GM23338 (cell line): ENCODE measurements around the gene ERC2. TPM values are rescaled to one million over a fixed set of nuclear protein-coding genes. Genes with fewer than 3 reads are reported as not detected.

ENCODE experiments used
- ATAC-seq: fragments of 200-7000 bp; cut with Tn5 transposase; 3 replicates; pipeline ENCODE4 v1.9.1; 2020
- DNase-seq: peaks from one replicate; pipeline ENCODE4 v3.0.0-alpha.2; 2015; ENCODE audit warnings: low spot score
- H2AFZ ChIP-seq: fragments of 200-600 bp; sonication (generic); 2 replicates; pipeline ENCODE4 v1.8.0; 2016; ENCODE audit warnings: antibody characterized with exemption, mild to moderate bottlenecking, moderate library complexity
- H3F3A ChIP-seq: fragments of 200-600 bp; sonication (generic); replicated peaks from 2 replicates; pipeline ENCODE4 v1.8.0; 2017; ENCODE audit warnings: antibody characterized with exemption, mixed run types, low read depth
- H3K27ac ChIP-seq: fragments of 200-600 bp; sonication (generic); 2 replicates; pipeline ENCODE4 v1.6.1; 2016; ENCODE audit warnings: low read depth
- H3K27me3 ChIP-seq: fragments of 200-600 bp; sonication (generic); 2 replicates; pipeline ENCODE4 v1.8.0; 2016; ENCODE audit warnings: mild to moderate bottlenecking, mixed run types, moderate library complexity; ENCODE audit not compliant: insufficient read depth
- H3K36me3 ChIP-seq: fragments of 200-600 bp; sonication (generic); 2 replicates; pipeline ENCODE4 v1.8.0; 2016; ENCODE audit warnings: mild to moderate bottlenecking; ENCODE audit not compliant: insufficient read depth
- H3K4me1 ChIP-seq: fragments of 200-600 bp; sonication (generic); 2 replicates; pipeline ENCODE4 v1.8.0; 2016; ENCODE audit warnings: mild to moderate bottlenecking, moderate library complexity; ENCODE audit not compliant: insufficient read depth
- H3K4me2 ChIP-seq: fragments of 200-600 bp; sonication (generic); 2 replicates; pipeline ENCODE4 v1.7.1; 2017; ENCODE audit warnings: mixed run types
- H3K4me3 ChIP-seq: fragments of 200-600 bp; sonication (generic); 2 replicates; pipeline ENCODE4 v1.6.1; 2016; ENCODE audit warnings: mixed run types
- H3K79me2 ChIP-seq: fragments of 200-600 bp; sonication (generic); replicated peaks from 2 replicates; pipeline ENCODE4 v1.8.0; 2017; ENCODE audit warnings: mild to moderate bottlenecking; ENCODE audit not compliant: insufficient read depth
- H3K9me2 ChIP-seq: fragments of 200-600 bp; sonication (generic); 2 replicates; pipeline ENCODE4 v1.8.0; 2017; ENCODE audit not compliant: insufficient read depth
- H4K20me1 ChIP-seq: fragments of 200-600 bp; sonication (generic); replicated peaks from 2 replicates; pipeline ENCODE4 v1.8.0; 2017; ENCODE audit warnings: mild to moderate bottlenecking; ENCODE audit not compliant: insufficient read depth
- H3K27ac Mint-ChIP-seq: 2 replicates; pipeline ENCODE4 v1.8.0; 2020; ENCODE audit warnings: inconsistent platforms, mild to moderate bottlenecking, moderate library complexity, mixed read lengths
- H3K27me3 Mint-ChIP-seq: 3 replicates; pipeline ENCODE4 v1.8.0; 2022; ENCODE audit warnings: low read depth, mild to moderate bottlenecking, moderate library complexity, mixed read lengths, inconsistent platforms; ENCODE audit not compliant: insufficient read depth, poor library complexity
- H3K36me3 Mint-ChIP-seq: 3 replicates; pipeline ENCODE4 v1.8.0; 2021; ENCODE audit warnings: low read depth, mild to moderate bottlenecking, inconsistent platforms, moderate library complexity, mixed read lengths
- H3K4me1 Mint-ChIP-seq: 3 replicates; pipeline ENCODE4 v1.8.0; 2020; ENCODE audit warnings: mild to moderate bottlenecking, inconsistent platforms, mixed read lengths
- H3K4me3 Mint-ChIP-seq: 3 replicates; pipeline ENCODE4 v1.8.0; 2021; ENCODE audit warnings: moderate library complexity, mild to moderate bottlenecking, inconsistent platforms, mixed read lengths
- H3K9me3 Mint-ChIP-seq: 3 replicates; pipeline ENCODE4 v1.8.0; 2020; ENCODE audit warnings: moderate library complexity, mild to moderate bottlenecking, inconsistent platforms, mixed read lengths
- CREB1 ChIP-seq: fragments of 250-450 bp; sonication (Bioruptor Pico); IDR thresholded peaks from 2 replicates; pipeline ENCODE4 v1.5.0; 2020; ENCODE audit warnings: low read depth, mild to moderate bottlenecking, moderate library complexity
- EZH2 ChIP-seq: fragments of 200-600 bp; sonication (generic); IDR thresholded peaks from one replicate; pipeline ENCODE4 v1.8.0; 2017; ENCODE audit warnings: antibody characterized with exemption, mild to moderate bottlenecking, low read depth; ENCODE audit not compliant: unreplicated experiment
- EZH2phosphoT487 ChIP-seq: fragments of 200-600 bp; sonication (generic); IDR thresholded peaks from one replicate; pipeline ENCODE4 v1.8.1; 2018; ENCODE audit warnings: antibody characterized with exemption; ENCODE audit not compliant: unreplicated experiment
- JUNB ChIP-seq: IDR thresholded peaks from one replicate; pipeline ENCODE4 v1.6.1; 2016; ENCODE audit warnings: antibody characterized with exemption; ENCODE audit not compliant: unreplicated experiment
- NANOG ChIP-seq: IDR thresholded peaks from 2 replicates; pipeline ENCODE4 v1.6.1; 2016; ENCODE audit warnings: antibody characterized with exemption, borderline replicate concordance
- POLR2AphosphoS5 ChIP-seq: IDR thresholded peaks from 2 replicates; pipeline ENCODE4 v1.6.1; 2016; ENCODE audit warnings: antibody characterized with exemption, low read depth
- STAT1 ChIP-seq: IDR thresholded peaks from one replicate; pipeline ENCODE4 v1.6.1; 2016; ENCODE audit warnings: antibody characterized with exemption; ENCODE audit not compliant: unreplicated experiment
- ZNF114 ChIP-seq: fragments of 250-450 bp; sonication (Bioruptor Pico); IDR thresholded peaks from 2 replicates; pipeline ENCODE4 v1.5.0; 2020; ENCODE audit warnings: mild to moderate bottlenecking, moderate library complexity
- ZNF331 ChIP-seq: fragments of 250-450 bp; sonication (Bioruptor Pico); IDR thresholded peaks from 2 replicates; pipeline ENCODE4 v1.5.0; 2020; ENCODE audit warnings: low read depth, mild to moderate bottlenecking, moderate library complexity
- polyA plus RNA-seq: library from polyadenylated mRNA; unstranded; fragments of >200 nt; fragmentation: Nextera tagmentation; extraction: Ambion mirVana; gene quantifications from 2 replicates; pipeline ENCODE4 v1.2.1, GENCODE V29; 2016
- total RNA-seq: library from RNA; depleted of rRNA; stranded (reverse); fragments of >200 nt; shearing (Covaris generic); gene quantifications from 2 replicates; pipeline ENCODE4 v1.2.3, GENCODE V29; 2014
- TF ChIP-seq, protein P1 (sequence below): fragments of 250-450 bp; sonication (Bioruptor Pico); IDR thresholded peaks from 2 replicates; pipeline ENCODE4 v1.5.0; 2020; ENCODE audit warnings: mild to moderate bottlenecking, moderate library complexity
- TF ChIP-seq, protein P2 (sequence below), 2 experiments: fragments of 200-600 bp in 1 of 2; sonication (generic) in 1 of 2; conservative IDR thresholded peaks; 2 replicates each; pipeline versions ENCODE4 v1.5.1 to v1.6.1; 2016 to 2017; ENCODE audit warnings: antibody characterized with exemption in 2 of 2, low read depth in 2 of 2, mild to moderate bottlenecking in 2 of 2, moderate library complexity in 1 of 2
- TF ChIP-seq, protein P3 (sequence below): IDR thresholded peaks from one replicate; pipeline ENCODE4 v1.6.1; 2018; ENCODE audit warnings: antibody characterized with exemption; ENCODE audit not compliant: unreplicated experiment
- TF ChIP-seq, protein P4 (sequence below): IDR thresholded peaks from 2 replicates; pipeline ENCODE4 v1.6.1; 2016; ENCODE audit warnings: antibody characterized with exemption

The ERC2 gene
- total and polyA plus RNA-seq, 2 experiments from 2014 or later = 11.8 to 13.7 TPM

DNA sequence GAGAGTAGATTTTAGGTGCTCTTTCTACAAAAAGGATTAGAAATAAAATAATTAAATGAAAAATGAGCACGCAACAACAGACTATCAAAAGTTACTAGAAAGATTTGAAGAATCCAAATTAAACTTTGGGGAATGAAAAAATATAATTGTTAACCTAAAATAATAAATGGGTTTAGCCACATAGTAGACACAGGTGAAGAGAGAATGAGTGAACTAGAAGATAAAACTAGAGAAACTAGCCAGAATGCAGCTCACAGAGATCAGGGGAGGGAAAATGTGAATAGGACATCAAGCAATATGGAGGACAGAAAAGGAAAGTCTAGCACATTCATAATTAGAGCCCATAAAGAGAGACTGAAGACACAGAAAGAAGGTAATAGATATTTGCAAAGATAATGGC, 670.5 kb downstream of the ERC2 start:
- no peaks in the 10 kb centered on the region for H3K9me3 Mint-ChIP-seq
- H3K27ac Mint-ChIP-seq = no peak overlapping the region
- H3K27me3 ChIP-seq = no peaks in the 10 kb centered on the region
- no peak for DNase-seq
- no peaks in the 10 kb centered on the region for H3K79me2 ChIP-seq
- no peaks in the 10 kb centered on the region for H3K36me3 ChIP-seq
- H3K27me3 Mint-ChIP-seq = peaks cover 1% of the 10 kb centered on the region
- H3K4me3 Mint-ChIP-seq = no peak overlapping the region
- H3K9me2 ChIP-seq = peaks cover 3% of the 10 kb centered on the region; the same call in 1 of the 2 replicates
- no peak overlapping the region for H3K4me2 ChIP-seq
- no peak overlapping the region for H3K4me3 ChIP-seq
- no peaks in the 10 kb centered on the region for H3K4me1 ChIP-seq
- no peaks in the 10 kb centered on the region for H3F3A ChIP-seq
- 0 out of 2 replicates have a peak, but pooled peaks cover 3% of the 10 kb centered on the region for H4K20me1 ChIP-seq
- H3K36me3 Mint-ChIP-seq = no peaks in the 10 kb centered on the region
- ATAC-seq = no peak
- no peak for TF ChIP-seq ZNF331
- no peak for TF ChIP-seq CREB1
- TF ChIP-seq, protein P1, sequence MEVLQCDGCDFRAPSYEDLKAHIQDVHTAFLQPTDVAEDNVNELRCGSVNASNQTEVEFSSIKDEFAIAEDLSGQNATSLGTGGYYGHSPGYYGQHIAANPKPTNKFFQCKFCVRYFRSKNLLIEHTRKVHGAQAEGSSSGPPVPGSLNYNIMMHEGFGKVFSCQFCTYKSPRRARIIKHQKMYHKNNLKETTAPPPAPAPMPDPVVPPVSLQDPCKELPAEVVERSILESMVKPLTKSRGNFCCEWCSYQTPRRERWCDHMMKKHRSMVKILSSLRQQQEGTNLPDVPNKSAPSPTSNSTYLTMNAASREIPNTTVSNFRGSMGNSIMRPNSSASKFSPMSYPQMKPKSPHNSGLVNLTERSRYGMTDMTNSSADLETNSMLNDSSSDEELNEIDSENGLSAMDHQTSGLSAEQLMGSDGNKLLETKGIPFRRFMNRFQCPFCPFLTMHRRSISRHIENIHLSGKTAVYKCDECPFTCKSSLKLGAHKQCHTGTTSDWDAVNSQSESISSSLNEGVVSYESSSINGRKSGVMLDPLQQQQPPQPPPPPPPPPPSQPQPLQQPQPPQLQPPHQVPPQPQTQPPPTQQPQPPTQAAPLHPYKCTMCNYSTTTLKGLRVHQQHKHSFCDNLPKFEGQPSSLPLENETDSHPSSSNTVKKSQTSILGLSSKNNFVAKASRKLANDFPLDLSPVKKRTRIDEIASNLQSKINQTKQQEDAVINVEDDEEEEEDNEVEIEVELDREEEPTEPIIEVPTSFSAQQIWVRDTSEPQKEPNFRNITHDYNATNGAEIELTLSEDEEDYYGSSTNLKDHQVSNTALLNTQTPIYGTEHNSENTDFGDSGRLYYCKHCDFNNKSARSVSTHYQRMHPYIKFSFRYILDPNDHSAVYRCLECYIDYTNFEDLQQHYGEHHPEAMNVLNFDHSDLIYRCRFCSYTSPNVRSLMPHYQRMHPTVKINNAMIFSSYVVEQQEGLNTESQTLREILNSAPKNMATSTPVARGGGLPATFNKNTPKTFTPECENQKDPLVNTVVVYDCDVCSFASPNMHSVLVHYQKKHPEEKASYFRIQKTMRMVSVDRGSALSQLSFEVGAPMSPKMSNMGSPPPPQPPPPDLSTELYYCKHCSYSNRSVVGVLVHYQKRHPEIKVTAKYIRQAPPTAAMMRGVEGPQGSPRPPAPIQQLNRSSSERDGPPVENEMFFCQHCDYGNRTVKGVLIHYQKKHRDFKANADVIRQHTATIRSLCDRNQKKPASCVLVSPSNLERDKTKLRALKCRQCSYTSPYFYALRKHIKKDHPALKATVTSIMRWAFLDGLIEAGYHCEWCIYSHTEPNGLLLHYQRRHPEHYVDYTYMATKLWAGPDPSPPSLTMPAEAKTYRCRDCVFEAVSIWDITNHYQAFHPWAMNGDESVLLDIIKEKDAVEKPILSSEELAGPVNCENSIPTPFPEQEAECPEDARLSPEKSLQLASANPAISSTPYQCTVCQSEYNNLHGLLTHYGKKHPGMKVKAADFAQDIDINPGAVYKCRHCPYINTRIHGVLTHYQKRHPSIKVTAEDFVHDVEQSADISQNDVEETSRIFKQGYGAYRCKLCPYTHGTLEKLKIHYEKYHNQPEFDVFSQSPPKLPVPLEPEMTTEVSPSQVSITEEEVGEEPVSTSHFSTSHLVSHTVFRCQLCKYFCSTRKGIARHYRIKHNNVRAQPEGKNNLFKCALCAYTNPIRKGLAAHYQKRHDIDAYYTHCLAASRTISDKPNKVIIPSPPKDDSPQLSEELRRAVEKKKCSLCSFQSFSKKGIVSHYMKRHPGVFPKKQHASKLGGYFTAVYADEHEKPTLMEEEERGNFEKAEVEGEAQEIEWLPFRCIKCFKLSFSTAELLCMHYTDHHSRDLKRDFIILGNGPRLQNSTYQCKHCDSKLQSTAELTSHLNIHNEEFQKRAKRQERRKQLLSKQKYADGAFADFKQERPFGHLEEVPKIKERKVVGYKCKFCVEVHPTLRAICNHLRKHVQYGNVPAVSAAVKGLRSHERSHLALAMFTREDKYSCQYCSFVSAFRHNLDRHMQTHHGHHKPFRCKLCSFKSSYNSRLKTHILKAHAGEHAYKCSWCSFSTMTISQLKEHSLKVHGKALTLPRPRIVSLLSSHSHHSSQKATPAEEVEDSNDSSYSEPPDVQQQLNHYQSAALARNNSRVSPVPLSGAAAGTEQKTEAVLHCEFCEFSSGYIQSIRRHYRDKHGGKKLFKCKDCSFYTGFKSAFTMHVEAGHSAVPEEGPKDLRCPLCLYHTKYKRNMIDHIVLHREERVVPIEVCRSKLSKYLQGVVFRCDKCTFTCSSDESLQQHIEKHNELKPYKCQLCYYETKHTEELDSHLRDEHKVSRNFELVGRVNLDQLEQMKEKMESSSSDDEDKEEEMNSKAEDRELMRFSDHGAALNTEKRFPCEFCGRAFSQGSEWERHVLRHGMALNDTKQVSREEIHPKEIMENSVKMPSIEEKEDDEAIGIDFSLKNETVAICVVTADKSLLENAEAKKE (CRISPR knock-in tag) = no peak
- TF ChIP-seq EZH2 = no peak
- TF ChIP-seq JUNB = no peak
- TF ChIP-seq, protein P2, sequence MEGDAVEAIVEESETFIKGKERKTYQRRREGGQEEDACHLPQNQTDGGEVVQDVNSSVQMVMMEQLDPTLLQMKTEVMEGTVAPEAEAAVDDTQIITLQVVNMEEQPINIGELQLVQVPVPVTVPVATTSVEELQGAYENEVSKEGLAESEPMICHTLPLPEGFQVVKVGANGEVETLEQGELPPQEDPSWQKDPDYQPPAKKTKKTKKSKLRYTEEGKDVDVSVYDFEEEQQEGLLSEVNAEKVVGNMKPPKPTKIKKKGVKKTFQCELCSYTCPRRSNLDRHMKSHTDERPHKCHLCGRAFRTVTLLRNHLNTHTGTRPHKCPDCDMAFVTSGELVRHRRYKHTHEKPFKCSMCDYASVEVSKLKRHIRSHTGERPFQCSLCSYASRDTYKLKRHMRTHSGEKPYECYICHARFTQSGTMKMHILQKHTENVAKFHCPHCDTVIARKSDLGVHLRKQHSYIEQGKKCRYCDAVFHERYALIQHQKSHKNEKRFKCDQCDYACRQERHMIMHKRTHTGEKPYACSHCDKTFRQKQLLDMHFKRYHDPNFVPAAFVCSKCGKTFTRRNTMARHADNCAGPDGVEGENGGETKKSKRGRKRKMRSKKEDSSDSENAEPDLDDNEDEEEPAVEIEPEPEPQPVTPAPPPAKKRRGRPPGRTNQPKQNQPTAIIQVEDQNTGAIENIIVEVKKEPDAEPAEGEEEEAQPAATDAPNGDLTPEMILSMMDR (conservative IDR thresholded peaks at IDR 0.05; ENCODE audit: low read depth in 2 of 2) = no peak
- no peak for TF ChIP-seq STAT1
- TF ChIP-seq POLR2AphosphoS5 = no peak
- TF ChIP-seq, protein P3, sequence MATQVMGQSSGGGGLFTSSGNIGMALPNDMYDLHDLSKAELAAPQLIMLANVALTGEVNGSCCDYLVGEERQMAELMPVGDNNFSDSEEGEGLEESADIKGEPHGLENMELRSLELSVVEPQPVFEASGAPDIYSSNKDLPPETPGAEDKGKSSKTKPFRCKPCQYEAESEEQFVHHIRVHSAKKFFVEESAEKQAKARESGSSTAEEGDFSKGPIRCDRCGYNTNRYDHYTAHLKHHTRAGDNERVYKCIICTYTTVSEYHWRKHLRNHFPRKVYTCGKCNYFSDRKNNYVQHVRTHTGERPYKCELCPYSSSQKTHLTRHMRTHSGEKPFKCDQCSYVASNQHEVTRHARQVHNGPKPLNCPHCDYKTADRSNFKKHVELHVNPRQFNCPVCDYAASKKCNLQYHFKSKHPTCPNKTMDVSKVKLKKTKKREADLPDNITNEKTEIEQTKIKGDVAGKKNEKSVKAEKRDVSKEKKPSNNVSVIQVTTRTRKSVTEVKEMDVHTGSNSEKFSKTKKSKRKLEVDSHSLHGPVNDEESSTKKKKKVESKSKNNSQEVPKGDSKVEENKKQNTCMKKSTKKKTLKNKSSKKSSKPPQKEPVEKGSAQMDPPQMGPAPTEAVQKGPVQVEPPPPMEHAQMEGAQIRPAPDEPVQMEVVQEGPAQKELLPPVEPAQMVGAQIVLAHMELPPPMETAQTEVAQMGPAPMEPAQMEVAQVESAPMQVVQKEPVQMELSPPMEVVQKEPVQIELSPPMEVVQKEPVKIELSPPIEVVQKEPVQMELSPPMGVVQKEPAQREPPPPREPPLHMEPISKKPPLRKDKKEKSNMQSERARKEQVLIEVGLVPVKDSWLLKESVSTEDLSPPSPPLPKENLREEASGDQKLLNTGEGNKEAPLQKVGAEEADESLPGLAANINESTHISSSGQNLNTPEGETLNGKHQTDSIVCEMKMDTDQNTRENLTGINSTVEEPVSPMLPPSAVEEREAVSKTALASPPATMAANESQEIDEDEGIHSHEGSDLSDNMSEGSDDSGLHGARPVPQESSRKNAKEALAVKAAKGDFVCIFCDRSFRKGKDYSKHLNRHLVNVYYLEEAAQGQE = no peak
- TF ChIP-seq ZNF114 (CRISPR knock-in tag) = no peak
- TF ChIP-seq EZH2phosphoT487 = no peak
- TF ChIP-seq, protein P4, sequence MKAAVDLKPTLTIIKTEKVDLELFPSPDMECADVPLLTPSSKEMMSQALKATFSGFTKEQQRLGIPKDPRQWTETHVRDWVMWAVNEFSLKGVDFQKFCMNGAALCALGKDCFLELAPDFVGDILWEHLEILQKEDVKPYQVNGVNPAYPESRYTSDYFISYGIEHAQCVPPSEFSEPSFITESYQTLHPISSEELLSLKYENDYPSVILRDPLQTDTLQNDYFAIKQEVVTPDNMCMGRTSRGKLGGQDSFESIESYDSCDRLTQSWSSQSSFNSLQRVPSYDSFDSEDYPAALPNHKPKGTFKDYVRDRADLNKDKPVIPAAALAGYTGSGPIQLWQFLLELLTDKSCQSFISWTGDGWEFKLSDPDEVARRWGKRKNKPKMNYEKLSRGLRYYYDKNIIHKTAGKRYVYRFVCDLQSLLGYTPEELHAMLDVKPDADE = no peak
- no peak for TF ChIP-seq NANOG
- no peaks in the 10 kb centered on the region for H3K4me1 Mint-ChIP-seq
- H3K27ac ChIP-seq = no peak overlapping the region
- H2AFZ ChIP-seq = no peak overlapping the region
